BE2C (cell line): ENCODE data around the gene MAP1LC3B.

ENCODE experiments used
- DNase-seq: peaks from one replicate; pipeline ENCODE4 v3.0.0-alpha.2; 2020
- H3K27me3 ChIP-seq: fragments of 250-450 bp; sonication (Bioruptor Pico); 2 replicates; pipeline ENCODE4 v1.5.1; 2020; ENCODE audit warnings: mild to moderate bottlenecking
- H3K36me3 ChIP-seq: fragments of 250-450 bp; sonication (Bioruptor Pico); 2 replicates; pipeline ENCODE4 v1.5.1; 2020; ENCODE audit warnings: mild to moderate bottlenecking
- H3K4me1 ChIP-seq: fragments of 250-450 bp; sonication (Bioruptor Pico); 2 replicates; pipeline ENCODE4 v1.5.1; 2020
- H3K4me3 ChIP-seq: 2 replicates; pipeline ENCODE4 v1.5.1; 2011; ENCODE audit warnings: low read depth, low read length
- H3K9me3 ChIP-seq: fragments of 250-450 bp; sonication (Bioruptor Pico); 2 replicates; pipeline ENCODE4 v1.5.1; 2020
- CTCF ChIP-seq: IDR thresholded peaks from 2 replicates; pipeline ENCODE4 v1.5.1; 2012; ENCODE audit warnings: mild to moderate bottlenecking, low read depth, low read length

MAP1LC3B gene

GRCh38 chr16:87446479-87446878, 54.3 kb downstream of the MAP1LC3B start:
- DNase-seq, result no peak
- Histone ChIP-seq H3K9me3 (no peaks in the 10 kb centered on the region), H3K4me3 (no peak overlapping the region), H3K4me1 (no peaks in the 10 kb centered on the region), H3K27me3 (no peaks in the 10 kb centered on the region), H3K36me3 (peaks cover 54% of the 10 kb centered on the region)
- TF ChIP-seq CTCF, result no peak

- H3K9me3 ChIP-seq, result no peaks in the 10 kb centered on the region
- no peaks in the 10 kb centered on the region for H3K4me1 ChIP-seq
- TF ChIP-seq CTCF, result no peak
- no peak for DNase-seq
- H3K4me3 ChIP-seq, result no peak overlapping the region
- peaks cover 54% of the 10 kb centered on the region for H3K36me3 ChIP-seq
- no peaks in the 10 kb centered on the region for H3K27me3 ChIP-seq
These were observed 55.2 kb downstream of the MAP1LC3B start for GRCh38 chr16:87447323-87447722.

- no peak for DNase-seq
- Histone ChIP-seq H3K4me3 (no peak overlapping the region), H3K36me3 (peaks cover 62% of the 10 kb centered on the region), H3K4me1 (no peaks in the 10 kb centered on the region), H3K9me3 (no peaks in the 10 kb centered on the region), H3K27me3 (no peaks in the 10 kb centered on the region)
- no peak for TF ChIP-seq CTCF
These were observed 56.7 kb downstream of the MAP1LC3B start for GRCh38 chr16:87448866-87449265.

- no peak for TF ChIP-seq CTCF
- Histone ChIP-seq H3K4me3 (no peak overlapping the region), H3K36me3 (peaks cover 56% of the 10 kb centered on the region), H3K27me3 (no peaks in the 10 kb centered on the region), H3K4me1 (no peaks in the 10 kb centered on the region), H3K9me3 (no peaks in the 10 kb centered on the region)
- DNase-seq, result no peak
These were observed 59.6 kb downstream of the MAP1LC3B start for GRCh38 chr16:87451563-87452210.

- no peak for DNase-seq
- peaks cover 4% of the 10 kb centered on the region for H3K4me1 ChIP-seq
- H3K27me3 ChIP-seq, result no peaks in the 10 kb centered on the region
- peaks cover 61% of the 10 kb centered on the region for H3K36me3 ChIP-seq
- H3K9me3 ChIP-seq, result no peaks in the 10 kb centered on the region
- no peak overlapping the region for H3K4me3 ChIP-seq
- TF ChIP-seq CTCF, result no peak
These were observed 61.2 kb downstream of the MAP1LC3B start for GRCh38 chr16:87453326-87453725.
